Liver (tissue), 9 donors: Measurements from ENCODE around the gene KRTAP2-3. TPM values are rescaled to one million over a fixed set of nuclear protein-coding genes. Genes with fewer than 3 reads are reported as not detected.
"Not testable (repeated sequence)": the region's sequence is repeated elsewhere in the genome, so short reads cannot be mapped to it uniquely, and the experiment has no call there.

Experiments used
- DNase-seq: peaks from one replicate; pipeline ENCODE4 v3.0.0-alpha.2; 2017; ENCODE audit warnings: low spot score
- H3K27ac ChIP-seq, 2 donors: one replicate each; pipeline ENCODE4 v1.7.0; 2013; ENCODE audit warnings: inconsistent platforms in 2 of 2, low read length in 2 of 2, control low read depth in 1 of 2, low read depth in 1 of 2, mild to moderate bottlenecking in 1 of 2
- H3K27me3 ChIP-seq, 4 donors: one replicate each; pipeline versions ENCODE4 v1.6.1 to v1.7.0; 2013; ENCODE audit warnings: low read length in 3 of 4, inconsistent platforms in 1 of 4, mild to moderate bottlenecking in 1 of 4, moderate library complexity in 1 of 4; ENCODE audit not compliant: control insufficient read depth in 4 of 4, insufficient read depth in 4 of 4
- H3K36me3 ChIP-seq, 4 donors: one replicate each; pipeline versions ENCODE4 v1.6.1 to v1.7.0; 2013; ENCODE audit warnings: low read length in 3 of 4, mild to moderate bottlenecking in 3 of 4, low read depth in 1 of 4, moderate library complexity in 1 of 4; ENCODE audit not compliant: control insufficient read depth in 4 of 4, insufficient read depth in 3 of 4
- H3K4me1 ChIP-seq, 4 donors: one replicate each; pipeline versions ENCODE4 v1.6.1 to v1.7.0; 2013; ENCODE audit warnings: low read length in 3 of 4, mild to moderate bottlenecking in 3 of 4, moderate library complexity in 1 of 4; ENCODE audit not compliant: control insufficient read depth in 4 of 4, insufficient read depth in 4 of 4
- H3K4me3 ChIP-seq, 3 donors: one replicate each; pipeline versions ENCODE4 v1.6.1 to v1.7.0; 2013; ENCODE audit warnings: low read length in 3 of 3, control low read depth in 1 of 3, low read depth in 1 of 3, mild to moderate bottlenecking in 1 of 3
- H3K9ac ChIP-seq, 2 donors: one replicate each; pipeline ENCODE4 v1.7.0; 2013; ENCODE audit warnings: low read length in 2 of 2, mild to moderate bottlenecking in 2 of 2, moderate library complexity in 2 of 2, control low read depth in 1 of 2, low read depth in 1 of 2
- H3K9me3 ChIP-seq, 4 donors: one replicate each; pipeline versions ENCODE4 v1.6.1 to v1.7.0; 2013; ENCODE audit warnings: low read length in 3 of 4; ENCODE audit not compliant: control insufficient read depth in 4 of 4
- EGR1 ChIP-seq, 2 donors: IDR thresholded peaks; 2 replicates each; pipeline ENCODE4 v1.6.1; 2016 to 2018; ENCODE audit warnings: antibody characterized with exemption in 2 of 2, low read depth in 2 of 2
- FOXA1 ChIP-seq: IDR thresholded peaks from 2 replicates; pipeline ENCODE4 v1.6.1; 2016; ENCODE audit warnings: antibody characterized with exemption
- FOXA2 ChIP-seq: IDR thresholded peaks from 2 replicates; pipeline ENCODE4 v1.6.1; 2016; ENCODE audit warnings: antibody characterized with exemption
- GABPA ChIP-seq, 2 donors: IDR thresholded peaks in 1 of 2; conservative IDR thresholded peaks in 1 of 2; 2 replicates each; pipeline ENCODE4 v1.6.1; 2016; ENCODE audit warnings: antibody characterized with exemption in 2 of 2, mild to moderate bottlenecking in 1 of 2, moderate library complexity in 1 of 2
- HNF4A ChIP-seq, 2 donors: conservative IDR thresholded peaks; 2 replicates each; pipeline ENCODE4 v1.6.1; 2016; ENCODE audit warnings: antibody characterized with exemption in 2 of 2, mild to moderate bottlenecking in 2 of 2
- HNF4G ChIP-seq: IDR thresholded peaks from 2 replicates; pipeline ENCODE4 v1.6.1; 2016; ENCODE audit warnings: antibody characterized with exemption
- JUND ChIP-seq, 2 donors: IDR thresholded peaks; 2 replicates each; pipeline ENCODE4 v1.6.1; 2016; ENCODE audit warnings: antibody characterized with exemption in 2 of 2
- NR2F2 ChIP-seq: IDR thresholded peaks from 2 replicates; pipeline ENCODE4 v1.6.1; 2016; ENCODE audit warnings: antibody characterized with exemption
- RAD21 ChIP-seq, 2 donors: IDR thresholded peaks; 2 replicates each; pipeline ENCODE4 v1.6.1; 2016; ENCODE audit warnings: antibody characterized with exemption in 2 of 2, mild to moderate bottlenecking in 2 of 2
- RXRA ChIP-seq, 2 donors: IDR thresholded peaks; 2 replicates each; pipeline ENCODE4 v1.6.1; 2017 to 2018; ENCODE audit warnings: antibody characterized with exemption in 2 of 2, mild to moderate bottlenecking in 1 of 2
- SP1 ChIP-seq: IDR thresholded peaks from 2 replicates; pipeline ENCODE4 v1.6.1; 2018; ENCODE audit warnings: antibody characterized with exemption, mild to moderate bottlenecking
- TAF1 ChIP-seq: conservative IDR thresholded peaks from 2 replicates; pipeline ENCODE4 v1.6.1; 2016; ENCODE audit warnings: antibody characterized with exemption, mild to moderate bottlenecking
- WGBS: extraction: QIAGEN DNeasy Blood & Tissue Kit; methylation state at CpG from one replicate; pipeline ENCODE4 v1.1.7; 2013; 5-methylcytosine and 5-hydroxymethylcytosine counted together
- polyA plus RNA-seq, 2 donors: library from polyadenylated mRNA; stranded (reverse) in 1 of 2; unstranded in 1 of 2; fragments of 200-250 nt in 1 of 2; fragments of >200 nt in 1 of 2; fragmentation: Nextera tagmentation in 1 of 2; extraction: Ambion mirVana in 1 of 2; gene quantifications; one replicate each; pipeline versions ENCODE4 v1.2.1 to v1.2.3, GENCODE V29; 2013 to 2015
- total RNA-seq, 2 donors: library from RNA; depleted of rRNA; stranded (reverse); fragments of >200 nt; gene quantifications; one replicate each; pipeline ENCODE4 v1.2.3, GENCODE V29; 2014
- TF ChIP-seq, protein P1 (sequence below): IDR thresholded peaks from 2 replicates; pipeline ENCODE4 v1.6.1; 2016; ENCODE audit warnings: antibody characterized with exemption, mild to moderate bottlenecking
- TF ChIP-seq, protein P2 (sequence below): IDR thresholded peaks from 2 replicates; pipeline ENCODE4 v1.6.1; 2016; ENCODE audit warnings: antibody characterized with exemption
- donor health status: healthy.
- donor health status: healthy.
- donor health status: healthy.
- donor health status: healthy.
- donor health status: healthy.

Gene KRTAP2-3
- total and polyA plus RNA-seq, 4 donors: not detected

DNA sequence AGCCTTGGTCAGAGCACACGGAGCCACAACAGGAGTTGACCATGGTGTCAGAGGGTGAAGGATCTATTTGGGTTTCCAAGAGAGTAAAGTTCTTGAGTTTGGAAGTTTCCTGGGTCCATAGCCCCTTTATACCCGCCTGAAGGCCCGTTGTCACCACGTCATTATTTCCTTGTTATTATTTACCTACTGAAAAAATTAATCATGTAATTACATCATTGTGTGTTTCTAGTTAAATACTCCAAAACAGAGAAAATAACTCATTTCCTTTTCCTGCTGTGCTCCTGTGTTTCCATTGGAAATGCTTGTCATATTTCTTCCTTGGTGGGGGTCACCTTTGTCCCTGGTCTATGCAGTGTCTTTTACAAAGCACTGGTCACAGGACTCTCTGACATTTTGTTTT is 38.1 kb upstream of the KRTAP2-3 start, which contains the start of gene KRTAP4-8:
TSS of gene KRTAP4-8 (minus strand) at position 101 of the 400 bp plus-strand sequence. CDS start at position 43, 58 bp downstream.
- Histone ChIP-seq H3K27me3 (peaks cover 0 to 2% (median 0%) of the 10 kb centered on the region in 4 donors), H3K36me3 (no peaks in the 10 kb centered on the region), H3K4me3 (no peak within 1 kb of the TSS), H3K9me3 (no peaks in the 10 kb centered on the region), H3K4me1 (no peaks in the 10 kb centered on the region), H3K27ac (no peak within 1 kb of the TSS), H3K9ac (no peak within 1 kb of the TSS)
- TF ChIP-seq, protein P1, sequence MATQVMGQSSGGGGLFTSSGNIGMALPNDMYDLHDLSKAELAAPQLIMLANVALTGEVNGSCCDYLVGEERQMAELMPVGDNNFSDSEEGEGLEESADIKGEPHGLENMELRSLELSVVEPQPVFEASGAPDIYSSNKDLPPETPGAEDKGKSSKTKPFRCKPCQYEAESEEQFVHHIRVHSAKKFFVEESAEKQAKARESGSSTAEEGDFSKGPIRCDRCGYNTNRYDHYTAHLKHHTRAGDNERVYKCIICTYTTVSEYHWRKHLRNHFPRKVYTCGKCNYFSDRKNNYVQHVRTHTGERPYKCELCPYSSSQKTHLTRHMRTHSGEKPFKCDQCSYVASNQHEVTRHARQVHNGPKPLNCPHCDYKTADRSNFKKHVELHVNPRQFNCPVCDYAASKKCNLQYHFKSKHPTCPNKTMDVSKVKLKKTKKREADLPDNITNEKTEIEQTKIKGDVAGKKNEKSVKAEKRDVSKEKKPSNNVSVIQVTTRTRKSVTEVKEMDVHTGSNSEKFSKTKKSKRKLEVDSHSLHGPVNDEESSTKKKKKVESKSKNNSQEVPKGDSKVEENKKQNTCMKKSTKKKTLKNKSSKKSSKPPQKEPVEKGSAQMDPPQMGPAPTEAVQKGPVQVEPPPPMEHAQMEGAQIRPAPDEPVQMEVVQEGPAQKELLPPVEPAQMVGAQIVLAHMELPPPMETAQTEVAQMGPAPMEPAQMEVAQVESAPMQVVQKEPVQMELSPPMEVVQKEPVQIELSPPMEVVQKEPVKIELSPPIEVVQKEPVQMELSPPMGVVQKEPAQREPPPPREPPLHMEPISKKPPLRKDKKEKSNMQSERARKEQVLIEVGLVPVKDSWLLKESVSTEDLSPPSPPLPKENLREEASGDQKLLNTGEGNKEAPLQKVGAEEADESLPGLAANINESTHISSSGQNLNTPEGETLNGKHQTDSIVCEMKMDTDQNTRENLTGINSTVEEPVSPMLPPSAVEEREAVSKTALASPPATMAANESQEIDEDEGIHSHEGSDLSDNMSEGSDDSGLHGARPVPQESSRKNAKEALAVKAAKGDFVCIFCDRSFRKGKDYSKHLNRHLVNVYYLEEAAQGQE: no peak
- TF ChIP-seq HNF4A (conservative IDR thresholded peaks at IDR 0.05) (no peak), NR2F2 (no peak), TAF1 (no peak), GABPA (IDR thresholded peaks at IDR 0.05 in 1 of 2, conservative IDR thresholded peaks at IDR 0.05 in 1 of 2) (no peak), HNF4G (no peak), EGR1 (IDR thresholded peaks at IDR 0.05; ENCODE audit: low read depth in 2 of 2) (no peak), FOXA2 (no peak), SP1 (no peak), JUND (IDR thresholded peaks at IDR 0.05) (no peak), RXRA (IDR thresholded peaks at IDR 0.05) (no peak), FOXA1 (no peak), RAD21 (IDR thresholded peaks at IDR 0.05) (no peak)
- TF ChIP-seq, protein P2, sequence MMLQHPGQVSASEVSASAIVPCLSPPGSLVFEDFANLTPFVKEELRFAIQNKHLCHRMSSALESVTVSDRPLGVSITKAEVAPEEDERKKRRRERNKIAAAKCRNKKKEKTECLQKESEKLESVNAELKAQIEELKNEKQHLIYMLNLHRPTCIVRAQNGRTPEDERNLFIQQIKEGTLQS: no peak
- DNase-seq: no peak
- 61% methylated on average over 4 of the region's 4 CpGs for WGBS

DNA sequence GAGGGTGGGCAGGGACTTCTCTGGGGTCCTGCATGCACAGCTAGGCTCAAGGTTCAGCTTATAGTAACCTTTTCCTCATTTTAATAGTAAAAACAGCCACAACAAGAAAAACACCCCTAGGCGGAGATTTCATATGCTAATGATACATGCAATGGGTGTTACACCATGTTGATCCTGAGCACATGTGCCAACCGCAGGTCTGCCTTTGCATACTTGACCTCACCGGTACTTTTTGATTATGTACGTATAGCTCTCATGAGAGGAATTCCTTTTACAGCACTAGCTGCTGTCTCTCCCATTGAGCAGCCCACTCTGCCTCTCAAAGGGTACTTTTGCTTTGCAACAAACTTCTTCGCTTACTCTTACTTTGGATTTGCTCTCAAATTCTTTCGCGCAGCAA is 36.1 kb upstream of the KRTAP2-3 start:
- Histone ChIP-seq H3K9ac (no peak overlapping the region), H3K4me3 (no peak overlapping the region), H3K9me3 (no peaks in the 10 kb centered on the region), H3K27ac (no peak overlapping the region), H3K4me1 (no peaks in the 10 kb centered on the region), H3K27me3 (peaks cover 0 to 2% (median 0%) of the 10 kb centered on the region in 4 donors), H3K36me3 (no peaks in the 10 kb centered on the region)
- TF ChIP-seq JUND (IDR thresholded peaks at IDR 0.05): no peak
- no peak for TF ChIP-seq HNF4G
- TF ChIP-seq TAF1: no peak
- TF ChIP-seq FOXA1: no peak
- no peak for TF ChIP-seq NR2F2
- TF ChIP-seq HNF4A (conservative IDR thresholded peaks at IDR 0.05): no peak
- no peak for TF ChIP-seq FOXA2
- DNase-seq: no peak
- WGBS: 82% methylated on average over 7 of the region's 7 CpGs

DNA sequence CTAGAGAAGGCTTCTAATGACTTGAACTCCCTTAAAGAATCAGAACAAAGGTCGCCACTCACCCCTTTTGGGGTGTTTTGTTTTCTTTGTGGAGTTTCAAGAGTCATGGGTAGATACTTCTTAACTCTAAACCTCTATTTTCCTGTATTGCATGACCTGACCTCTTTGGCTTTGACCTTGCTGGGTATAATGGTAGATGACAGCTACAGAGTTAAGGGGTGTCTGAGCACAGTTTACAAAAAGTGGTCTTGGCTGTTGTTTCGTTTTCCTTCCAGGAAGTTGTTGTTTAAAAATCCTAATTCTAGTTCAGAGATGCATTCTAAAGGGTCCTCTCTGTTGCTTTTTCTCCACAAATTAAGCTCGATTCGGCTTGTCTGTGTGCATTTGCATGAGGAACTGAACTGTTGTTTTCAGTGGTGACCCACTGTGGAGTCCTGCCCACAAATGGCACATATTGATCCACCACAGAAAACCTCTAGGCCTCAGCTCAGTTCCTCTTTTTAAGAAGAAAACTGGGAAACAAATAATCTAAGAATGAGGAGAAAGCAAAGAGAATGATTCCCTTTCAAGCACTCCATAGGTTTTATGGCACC is 28.9 kb upstream of the KRTAP2-3 start:
- not testable (repeated sequence) for H3K4me3 ChIP-seq, H3K4me1 ChIP-seq, H3K27ac ChIP-seq, H3K9me3 ChIP-seq, H3K9ac ChIP-seq, H3K27me3 ChIP-seq, H3K36me3 ChIP-seq, DNase-seq
- 46% methylated on average over 4 of the region's 4 CpGs for WGBS

DNA sequence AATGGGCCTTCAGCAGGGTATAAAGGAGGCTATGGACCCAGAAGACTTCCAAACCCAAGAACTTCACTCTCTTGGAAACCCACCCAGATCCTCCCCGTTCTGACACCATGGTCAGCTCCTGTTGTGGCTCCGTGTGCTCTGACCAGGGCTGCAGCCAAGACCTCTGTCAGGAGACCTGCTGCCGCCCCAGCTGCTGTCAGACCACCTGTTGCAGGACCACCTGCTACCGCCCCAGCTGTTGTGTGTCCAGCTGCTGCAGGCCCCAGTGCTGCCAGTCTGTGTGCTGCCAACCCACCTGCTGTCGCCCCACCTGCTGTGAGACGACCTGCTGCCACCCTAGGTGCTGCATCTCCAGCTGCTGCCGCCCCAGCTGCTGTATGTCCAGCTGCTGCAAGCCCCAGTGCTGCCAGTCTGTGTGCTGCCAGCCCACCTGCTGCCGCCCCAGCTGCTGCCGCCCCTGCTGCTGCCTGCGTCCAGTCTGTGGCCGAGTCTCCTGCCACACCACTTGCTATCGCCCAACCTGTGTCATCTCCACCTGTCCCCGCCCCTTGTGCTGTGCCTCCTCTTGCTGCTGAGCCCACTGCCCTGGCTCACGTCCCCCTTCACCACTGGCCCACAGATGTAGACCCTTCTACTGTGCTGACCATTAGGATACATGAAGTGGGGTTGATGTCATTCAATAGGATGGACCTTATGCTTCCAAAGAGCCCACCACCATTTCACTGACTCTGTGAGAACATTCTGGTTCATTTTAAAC is 24.4 kb upstream of the KRTAP2-3 start, which contains the start of gene KRTAP4-7:
TSS of gene KRTAP4-7 (plus strand) at position 51 of the 757 bp plus-strand sequence. CDS start at position 108, 57 bp downstream.
- H3K27ac ChIP-seq, H3K4me1 ChIP-seq, DNase-seq, H3K4me3 ChIP-seq, H3K9me3 ChIP-seq, H3K27me3 ChIP-seq, H3K36me3 ChIP-seq, H3K9ac ChIP-seq: not testable (repeated sequence)
- WGBS: 77% methylated on average over 12 of the region's 14 CpGs

DNA sequence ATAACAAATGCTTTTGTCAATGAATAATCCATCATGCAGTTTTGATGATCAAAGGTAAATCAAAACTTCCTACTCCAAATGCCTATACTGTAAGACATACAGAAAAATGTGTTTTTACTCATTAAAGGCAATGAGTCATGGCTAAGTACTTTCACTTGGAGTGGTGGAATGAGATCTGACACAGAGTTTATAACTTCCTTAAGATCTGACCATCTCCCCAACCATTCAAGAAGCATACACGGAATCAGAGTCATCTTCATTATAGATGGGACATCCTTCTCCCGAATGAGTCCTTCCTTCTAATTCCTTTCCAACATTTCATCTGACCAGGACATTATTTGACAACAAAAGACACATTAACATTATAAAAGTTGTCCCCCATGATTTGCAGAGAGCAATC is 23.5 kb upstream of the KRTAP2-3 start:
- not testable (repeated sequence) for H3K9me3 ChIP-seq, H3K36me3 ChIP-seq, DNase-seq, H3K9ac ChIP-seq, H3K27ac ChIP-seq, H3K27me3 ChIP-seq, H3K4me1 ChIP-seq, H3K4me3 ChIP-seq
- WGBS: 73% methylated on average over 2 of the region's 2 CpGs
